Esophagus mucosa (tissue), 1 donor: ENCODE results near the gene MBP. TPM values are rescaled to one million over a fixed set of nuclear protein-coding genes. Genes with fewer than 3 reads are reported as not detected.

Source experiments
- ATAC-seq: fragments of 200-7000 bp; cut with Tn5 transposase; one replicate; pipeline ENCODE4 v1.9.1; 2020
- total RNA-seq: library from RNA; stranded (reverse); gene quantifications from one replicate; pipeline ENCODE4 v1.2.4, GENCODE V29; 2023
- donor health status: DM: yes; HTN: yes; CAD: no.

Gene MBP
- total RNA-seq, 1 donor from 2014 or later = 25.5 TPM

DNA sequence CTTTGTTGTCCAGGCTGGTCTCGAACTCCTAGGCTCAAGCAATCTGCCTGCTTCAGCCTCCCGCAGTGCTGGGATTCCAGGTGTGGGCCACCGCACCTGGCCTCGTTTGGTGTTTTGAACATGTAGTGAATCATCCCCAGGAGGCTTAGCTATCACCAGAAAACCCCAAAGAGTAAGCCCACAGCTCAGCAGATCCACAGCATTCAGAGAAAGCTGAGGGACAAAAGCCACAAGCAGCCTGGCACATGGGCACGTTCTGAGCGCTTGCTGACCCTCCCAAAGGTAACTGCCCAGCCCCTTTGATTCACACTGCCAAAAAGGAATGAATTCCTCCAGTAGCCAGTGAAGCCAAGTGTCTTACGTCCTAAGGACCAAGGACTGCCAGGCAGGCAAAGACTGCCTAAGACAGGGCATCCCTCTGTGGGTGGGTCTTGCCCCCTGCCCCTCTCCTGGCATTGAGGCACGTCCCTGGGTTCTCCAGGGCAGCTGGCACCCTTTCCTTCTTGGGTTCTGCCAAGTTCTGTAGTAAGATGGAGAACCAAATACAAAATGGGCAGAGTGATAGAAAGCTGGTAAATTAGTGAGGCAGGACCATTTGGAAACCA lies 31.7 kb downstream of the MBP start:
- ATAC-seq = peak; percentile 48

DNA sequence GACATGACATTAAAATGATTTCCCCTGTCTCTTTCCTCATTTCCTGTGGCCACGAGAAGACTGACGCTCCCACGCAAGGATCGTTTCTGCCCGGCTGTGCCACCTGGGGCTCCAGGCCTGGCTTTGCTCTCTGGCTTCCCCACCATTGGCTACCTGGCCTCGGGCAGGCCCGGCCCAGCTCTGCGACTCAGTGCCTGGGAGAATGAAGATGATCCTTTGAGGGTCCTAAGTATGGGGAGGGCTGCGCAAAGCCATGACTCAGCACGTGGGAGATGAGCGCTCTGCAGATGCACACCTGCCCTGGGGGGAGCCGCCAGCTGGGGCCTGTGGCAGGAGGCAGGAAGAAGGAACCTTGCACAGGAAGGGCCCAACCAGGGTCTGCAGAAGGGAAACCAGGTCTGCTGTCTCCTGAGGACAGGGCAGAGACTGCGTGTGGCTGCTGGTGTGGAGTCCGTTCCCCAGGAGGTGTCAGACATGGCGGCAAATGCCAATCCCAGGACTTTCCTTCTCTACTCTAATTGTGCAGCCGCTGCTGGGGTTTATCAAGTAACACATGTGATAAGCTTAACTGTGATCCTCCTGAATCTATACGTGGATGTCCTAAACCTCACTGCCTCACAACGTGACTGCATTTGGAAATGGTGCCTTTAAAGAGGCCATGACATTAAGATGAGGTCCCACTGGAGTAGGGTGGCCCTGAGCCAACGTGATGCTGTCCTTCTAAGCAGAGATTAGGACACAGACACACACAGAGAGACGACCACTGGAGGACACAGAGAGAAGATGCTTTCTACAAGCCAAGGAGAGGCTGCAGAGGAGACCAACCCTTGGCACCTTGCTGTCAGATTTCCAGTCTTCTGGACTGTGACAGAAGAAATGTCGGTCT lies 32.9 kb downstream of the MBP start:
- ATAC-seq = no peak

GRCh38 chr18:77098538-77099174 lies 33.9 kb downstream of the MBP start:
- ATAC-seq = no peak

- ATAC-seq = no peak
These were observed 34.6 kb downstream of the MBP start for GRCh38 chr18:77098029-77098428.

DNA sequence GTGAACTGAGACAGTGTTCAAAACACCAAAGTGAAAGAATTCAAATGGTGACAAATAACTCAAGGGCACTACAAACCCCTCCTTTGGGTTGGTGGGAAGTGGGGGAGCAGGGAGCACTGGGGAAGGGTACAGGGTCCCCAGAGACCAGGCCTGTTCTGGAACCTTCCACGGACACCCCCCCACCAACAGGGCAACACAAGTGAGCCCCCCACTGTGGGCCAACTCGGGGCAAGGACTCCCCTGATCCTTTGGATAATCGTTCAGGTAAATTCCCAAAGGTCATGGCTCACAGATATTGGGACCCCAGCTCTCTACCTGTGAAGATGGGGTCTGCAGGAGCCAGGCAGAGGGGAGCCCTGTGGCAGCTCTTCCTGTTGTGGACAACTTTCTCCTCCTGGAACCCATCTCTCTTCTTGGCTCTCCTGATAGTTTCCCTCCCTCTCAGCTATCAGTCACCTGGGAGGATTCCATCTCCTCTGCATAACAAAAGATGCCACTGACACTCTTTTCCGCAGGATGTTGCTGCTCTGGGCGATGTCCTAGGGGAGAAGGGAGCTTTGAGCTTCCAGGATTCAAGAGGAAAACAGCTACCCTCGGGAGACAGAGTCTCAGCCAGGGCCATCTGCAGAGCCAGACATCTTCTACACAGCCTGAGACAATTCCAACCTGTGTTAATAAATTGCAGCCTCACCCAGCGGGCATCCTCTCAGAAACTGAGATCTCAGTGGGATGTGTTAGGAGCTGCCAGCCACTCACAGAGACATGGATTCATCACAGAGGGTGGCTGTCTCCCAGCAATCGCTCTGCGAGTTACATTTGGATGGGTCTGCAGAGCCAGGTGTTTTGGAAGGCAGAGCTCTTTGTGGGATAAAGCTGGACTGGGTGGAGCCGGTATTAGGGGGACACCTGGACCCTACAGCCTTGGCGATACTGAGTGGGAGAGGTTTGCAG lies 35.4 kb downstream of the MBP start:
- ATAC-seq = no peak

- no peak for ATAC-seq
These were observed 36.9 kb downstream of the MBP start for GRCh38 chr18:77095391-77096371.

GRCh38 chr18:77093586-77093985 lies 39.0 kb downstream of the MBP start:
- ATAC-seq = no peak

DNA sequence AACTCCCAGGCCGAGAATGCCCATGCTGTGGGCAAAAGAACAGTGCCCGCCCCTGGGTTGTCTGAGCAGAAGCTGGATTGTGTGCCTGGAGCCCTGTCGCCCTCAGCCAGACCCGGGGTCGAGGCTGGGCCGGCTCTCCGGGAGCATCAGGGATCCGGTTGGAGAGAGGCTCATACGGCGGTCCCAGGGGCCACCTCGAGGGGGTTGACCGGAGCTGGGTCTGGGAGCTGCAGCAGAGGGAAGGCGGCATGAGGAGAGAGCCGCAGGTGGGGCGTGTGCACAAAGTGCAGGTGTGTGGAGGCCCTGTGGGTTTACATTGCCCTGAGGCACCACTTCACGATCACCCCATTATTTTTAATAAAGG lies 39.5 kb downstream of the MBP start:
- no peak for ATAC-seq

- no peak for ATAC-seq
These were observed 40.2 kb downstream of the MBP start for GRCh38 chr18:77092104-77093066.

- ATAC-seq = no peak
These were observed 41.2 kb downstream of the MBP start for GRCh38 chr18:77091366-77091765.

- ATAC-seq = no peak
These were observed 41.9 kb downstream of the MBP start for GRCh38 chr18:77090546-77091174.

GRCh38 chr18:77089723-77090285 lies 42.8 kb downstream of the MBP start:
- no peak for ATAC-seq

DNA sequence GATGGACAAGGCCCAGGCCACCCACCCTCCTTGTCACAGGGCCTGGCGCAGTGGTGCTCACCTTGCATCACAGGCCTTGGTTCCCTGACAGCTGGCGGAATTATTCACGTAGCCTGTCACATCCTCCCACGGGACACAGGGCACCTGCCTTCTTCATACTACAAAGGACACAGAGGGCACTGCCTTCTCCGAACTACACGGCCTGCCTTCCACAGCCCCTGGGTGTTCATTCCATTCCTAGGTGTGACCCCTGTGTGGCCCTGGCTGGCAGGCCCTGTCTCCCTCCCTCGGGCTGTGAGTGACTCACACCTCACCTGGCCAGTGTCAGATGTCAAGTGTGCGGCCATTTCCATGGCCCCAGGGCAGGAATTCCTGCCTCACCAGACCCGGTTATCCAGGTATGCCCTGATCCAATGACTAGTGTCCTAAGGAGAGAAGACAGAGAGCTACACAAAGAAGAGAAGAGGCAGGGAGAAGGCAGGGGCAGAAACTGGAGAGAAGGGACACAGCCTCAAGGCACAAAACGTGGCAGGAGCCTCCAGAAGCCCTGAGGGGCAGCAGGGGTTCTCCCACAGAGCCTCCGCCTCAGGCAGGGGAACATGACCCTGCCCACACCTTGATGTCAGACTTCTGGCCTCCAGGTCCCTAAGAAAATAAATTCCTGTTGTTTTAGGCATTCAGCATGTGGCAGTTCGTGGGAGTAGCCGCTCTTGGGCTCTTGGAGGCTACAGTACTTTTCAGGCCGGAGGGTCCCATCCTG lies 43.4 kb downstream of the MBP start:
- peak; percentile 76 for ATAC-seq

GRCh38 chr18:77087393-77088141 lies 45.0 kb downstream of the MBP start:
- peak; percentile 60 for ATAC-seq

- peak; percentile 34 for ATAC-seq
These were observed 45.8 kb downstream of the MBP start for GRCh38 chr18:77086656-77087392.

DNA sequence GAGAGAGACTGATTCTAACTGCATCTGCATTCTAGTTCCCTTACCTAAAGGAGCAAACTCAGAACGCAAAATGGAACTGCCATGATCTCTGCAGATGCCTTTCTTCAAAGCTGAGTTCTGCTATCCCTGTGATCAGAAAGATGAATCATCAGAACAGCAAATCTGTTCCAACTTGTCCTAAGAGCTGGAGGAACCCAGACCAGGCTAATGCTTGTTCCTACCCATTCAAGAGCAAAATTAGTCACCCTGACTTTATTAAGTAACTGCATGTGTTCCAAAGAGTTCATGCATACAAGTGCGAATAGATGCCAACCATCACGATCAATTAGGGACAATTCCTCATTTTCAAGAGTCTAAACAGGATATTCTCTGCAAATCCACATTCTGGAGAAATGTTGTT lies 46.5 kb downstream of the MBP start:
- ATAC-seq = peak; percentile 85

- ATAC-seq = no peak
These were observed 47.9 kb downstream of the MBP start for GRCh38 chr18:77084688-77085035.
